PFSK-1 (cell line): ENCODE results near the gene DLGAP1.

Experiments used
- POLR2AphosphoS5 ChIP-seq: IDR thresholded peaks from 2 replicates; pipeline ENCODE4 v1.6.1; 2012; ENCODE audit warnings: low read depth, mild to moderate bottlenecking, control low read depth, low read length, moderate library complexity
- REST ChIP-seq, 2 experiments: IDR thresholded peaks; 2 replicates each; pipeline versions ENCODE4 v1.6.1 to v1.8.0; 2011 to 2012; ENCODE audit warnings: low read depth in 2 of 2, low read length in 2 of 2, control low read depth in 1 of 2, inconsistent platforms in 1 of 2, mild to moderate bottlenecking in 1 of 2, moderate library complexity in 1 of 2; ENCODE audit not compliant: insufficient read depth in 1 of 2
- SIN3A ChIP-seq: IDR thresholded peaks from 2 replicates; pipeline ENCODE4 v1.6.1; 2012; ENCODE audit warnings: mild to moderate bottlenecking, low read length, moderate library complexity, borderline replicate concordance; ENCODE audit not compliant: insufficient read depth
- TAF1 ChIP-seq: IDR thresholded peaks from 2 replicates; pipeline ENCODE4 v1.6.1; 2012; ENCODE audit warnings: low read length, control low read depth, borderline replicate concordance; ENCODE audit not compliant: insufficient read depth

- TF ChIP-seq SIN3A = no peak
- TF ChIP-seq POLR2AphosphoS5 = no peak
- TF ChIP-seq TAF1 = no peak
- no peak for TF ChIP-seq REST (IDR thresholded peaks at IDR 0.05; ENCODE audit: insufficient read depth in 1 of 2, low read depth in 2 of 2, low read length in 2 of 2)
Observed at GRCh38 chr18:4292696-4293095, 162.4 kb downstream of the DLGAP1 start.
